Body of pancreas (tissue), 4 donors: ENCODE results near the gene SEC24B. TPM values are rescaled to one million over a fixed set of nuclear protein-coding genes. Genes with fewer than 3 reads are reported as not detected.
"Not testable (repeated sequence)": the region's sequence is repeated elsewhere in the genome, so short reads cannot be mapped to it uniquely, and the experiment has no call there.

ENCODE experiments used
- ATAC-seq: fragments of 150-250 bp; one replicate; pipeline ENCODE4 v1.9.1; 2016
- DNase-seq, 4 donors: peaks; one replicate each; pipeline ENCODE4 v3.0.0-alpha.2; 2019
- H3K27ac ChIP-seq, 4 donors: fragments of 200-600 bp; sonication (generic); 1 replicate in 3 of 4; 2 replicates in 1 of 4; pipeline versions ENCODE4 v1.5.1 to v1.6.1; 2016 to 2019; ENCODE audit warnings: mild to moderate bottlenecking in 1 of 4, mixed read lengths in 1 of 4, moderate library complexity in 1 of 4
- H3K27me3 ChIP-seq, 2 donors: fragments of 200-600 bp; sonication (generic); one replicate each; pipeline ENCODE4 v1.6.0; 2016; ENCODE audit warnings: mild to moderate bottlenecking in 1 of 2
- H3K36me3 ChIP-seq, 2 donors: fragments of 200-600 bp; sonication (generic); replicated peaks in 1 of 2; 2 replicates each; pipeline ENCODE4 v1.5.1; 2016; ENCODE audit warnings: low read depth in 2 of 2; ENCODE audit not compliant: insufficient read depth in 1 of 2
- H3K4me1 ChIP-seq: fragments of 200-600 bp; sonication (generic); one replicate; pipeline ENCODE4 v1.6.0; 2016
- H3K4me3 ChIP-seq, 2 donors: fragments of 200-600 bp; sonication (generic); 1 replicate in 1 of 2; 2 replicates in 1 of 2; pipeline ENCODE4 v1.5.1; 2016 to 2019
- H3K9me3 ChIP-seq, 3 donors: fragments of 200-600 bp; sonication (generic); 1 replicate in 2 of 3; 2 replicates in 1 of 3; pipeline ENCODE4 v1.5.1; 2016
- CTCF ChIP-seq, 7 experiments: fragments of 450-650 bp in 4 of 7; fragments of 200-600 bp in 3 of 7; sonication (generic) in 3 of 7; IDR thresholded peaks; one replicate each; pipeline ENCODE4 v1.5.1; 2016 to 2019; ENCODE audit warnings: antibody characterized with exemption in 7 of 7
- POLR2A ChIP-seq, 3 donors: fragments of 450-650 bp; IDR thresholded peaks; one replicate each; pipeline ENCODE4 v1.6.1; 2016; ENCODE audit warnings: antibody characterized with exemption in 3 of 3, mild to moderate bottlenecking in 2 of 3
- WGBS, 2 donors: methylation state at CpG; one replicate each; pipeline ENCODE4 v1.1.5; 2017; 5-methylcytosine and 5-hydroxymethylcytosine counted together
- intact Hi-C: fragments of 100-400 bp; cut with DNase I; formaldehyde crosslinking; loops from one replicate; pipeline ENCODE4 v1.15.1; 2023
- total RNA-seq, 2 donors: library from RNA; depleted of rRNA; stranded (reverse); fragments of >200 nt; gene quantifications; one replicate each; pipeline ENCODE4 v1.1.0, GENCODE V29; 2016

SEC24B gene
- total RNA-seq, 2 donors from 2014 or later = 10.2 to 16.3 TPM

GRCh38 chr4:109497511-109497910 lies 63.9 kb downstream of the SEC24B start:
- intact Hi-C loops = no loop called here
- no peak for TF ChIP-seq POLR2A (IDR thresholded peaks at IDR 0.05)
- no peak for TF ChIP-seq CTCF (IDR thresholded peaks at IDR 0.05)
- no peak for ATAC-seq
- Histone ChIP-seq H3K36me3 (peaks cover 14 to 17% of the 10 kb centered on the region in 2 donors), H3K4me3 (no peak overlapping the region), H3K27me3 (no peaks in the 10 kb centered on the region), H3K27ac (no peak overlapping the region), H3K4me1 (no peaks in the 10 kb centered on the region), H3K9me3 (no peaks in the 10 kb centered on the region)
- DNase-seq = no peak

- Histone ChIP-seq H3K27me3 (no peaks in the 10 kb centered on the region), H3K4me3 (no peak overlapping the region), H3K9me3 (no peaks in the 10 kb centered on the region), H3K36me3 (peaks cover 14 to 17% of the 10 kb centered on the region in 2 donors), H3K4me1 (no peaks in the 10 kb centered on the region), H3K27ac (no peak overlapping the region)
- DNase-seq = no peak
- intact Hi-C loops = no loop called here
- 82 to 83% methylated on average over 2 of the region's 2 CpGs for WGBS, 2 donors
- ATAC-seq = no peak
- TF ChIP-seq CTCF (IDR thresholded peaks at IDR 0.05) (no peak), POLR2A (IDR thresholded peaks at IDR 0.05) (no peak)
These were observed 65.9 kb downstream of the SEC24B start for GRCh38 chr4:109499513-109499912.

- no peaks in the 10 kb centered on the region for H3K4me1 ChIP-seq
- no peak overlapping the region for H3K27ac ChIP-seq
- no peak overlapping the region for H3K4me3 ChIP-seq
- peaks cover 2 to 8% of the 10 kb centered on the region in 2 donors for H3K36me3 ChIP-seq
- ATAC-seq (no peak), DNase-seq (no peak)
- TF ChIP-seq POLR2A (IDR thresholded peaks at IDR 0.05) (no peak), CTCF (IDR thresholded peaks at IDR 0.05) (no peak)
- H3K27me3 ChIP-seq = no peaks in the 10 kb centered on the region
- intact Hi-C loops = no loop called here
- no peaks in the 10 kb centered on the region for H3K9me3 ChIP-seq
These were observed 73.3 kb downstream of the SEC24B start for GRCh38 chr4:109506890-109507289.

- H3K27me3 ChIP-seq = no peaks in the 10 kb centered on the region
- H3K36me3 ChIP-seq = peaks cover 6 to 8% of the 10 kb centered on the region in 2 donors
- 22 to 31% methylated on average over 2 of the region's 2 CpGs for WGBS, 2 donors
- no peak for DNase-seq
- no peak overlapping the region for H3K27ac ChIP-seq
- no peak for ATAC-seq
- intact Hi-C loops = no loop called here
- TF ChIP-seq CTCF (IDR thresholded peaks at IDR 0.05) (no peak), POLR2A (IDR thresholded peaks at IDR 0.05) (no peak)
- no peaks in the 10 kb centered on the region for H3K9me3 ChIP-seq
- no peaks in the 10 kb centered on the region for H3K4me1 ChIP-seq
- H3K4me3 ChIP-seq = no peak overlapping the region
These were observed 77.1 kb downstream of the SEC24B start for GRCh38 chr4:109510687-109511086.

GRCh38 chr4:109511414-109511813 lies 77.8 kb downstream of the SEC24B start:
- Histone ChIP-seq H3K4me3 (no peak overlapping the region), H3K4me1 (no peaks in the 10 kb centered on the region), H3K27ac (no peak overlapping the region), H3K9me3 (no peaks in the 10 kb centered on the region), H3K27me3 (no peaks in the 10 kb centered on the region), H3K36me3 (peaks cover 6 to 8% of the 10 kb centered on the region in 2 donors)
- ATAC-seq (no peak), DNase-seq (no peak)
- 49 to 53% methylated on average over 2 of the region's 2 CpGs for WGBS, 2 donors
- TF ChIP-seq CTCF (IDR thresholded peaks at IDR 0.05) = no peak
- no peak for TF ChIP-seq POLR2A (IDR thresholded peaks at IDR 0.05)
- intact Hi-C loops = no loop called here

- intact Hi-C loops, ATAC-seq, H3K36me3 ChIP-seq, H3K4me1 ChIP-seq, H3K27ac ChIP-seq, H3K27me3 ChIP-seq, DNase-seq, H3K9me3 ChIP-seq, H3K4me3 ChIP-seq: not testable (repeated sequence)
- WGBS, 2 donors = 88 to 89% methylated on average over 12 of the region's 12 CpGs
These were observed 79.8 kb downstream of the SEC24B start for GRCh38 chr4:109513368-109513767.
